H1 (cell line): Measurements from ENCODE around the gene ATP5ME. TPM values are rescaled to one million over a fixed set of nuclear protein-coding genes. Genes with fewer than 3 reads are reported as not detected.
A peak's percentile ranks its signal among the peaks of the same experiment; 100 is the strongest.

ENCODE experiments used
- CTCF ChIA-PET: fragments of 300-600 bp; sonication (Branson Sonifier 250); formaldehyde crosslinking; loops from one replicate; lab custom pipeline; 2021; ENCODE audit not compliant: partially characterized antibody; lab: Charles Lee
- POLR2A ChIA-PET: fragments of 300-600 bp; sonication (Branson Sonifier 250); formaldehyde crosslinking; loops from one replicate; lab custom pipeline; 2021; ENCODE audit warnings: inconsistent platforms; ENCODE audit not compliant: partially characterized antibody; lab: Charles Lee
- DNase-seq, 2 experiments: peaks; one replicate each; pipeline versions ENCODE4 v3.0.0 to v3.0.0-alpha.2; 2010 to 2022; ENCODE audit warnings: low spot score in 2 of 2, low read depth in 1 of 2, mixed read lengths in 1 of 2
- FAIRE-seq: peaks from 2 replicates; lab custom pipeline; 2011; peaks lifted over from hg19 to GRCh38; lab: Jason Lieb, UNC
- H2AFZ ChIP-seq: 2 replicates; pipeline ENCODE4 v1.8.1; 2012; ENCODE audit warnings: low read length, inconsistent platforms
- H2AK5ac ChIP-seq: 2 replicates; pipeline ENCODE4 v1.6.1; 2013; ENCODE audit warnings: low read depth, low read length
- H2BK120ac ChIP-seq: replicated peaks from 2 replicates; pipeline ENCODE3; 2013; ENCODE audit warnings: low read depth, low read length, inconsistent platforms
- H2BK12ac ChIP-seq: 2 replicates; pipeline ENCODE4 v1.6.1; 2013; ENCODE audit warnings: low read depth, low read length
- H2BK15ac ChIP-seq: 2 replicates; pipeline ENCODE4 v1.6.1; 2013; ENCODE audit warnings: low read length
- H2BK20ac ChIP-seq: 2 replicates; pipeline ENCODE4 v1.6.1; 2013; ENCODE audit warnings: low read length
- H2BK5ac ChIP-seq: 2 replicates; pipeline ENCODE4 v1.6.1; 2013; ENCODE audit warnings: low read depth, low read length
- H3K14ac ChIP-seq: 2 replicates; pipeline ENCODE4 v1.6.1; 2013; ENCODE audit warnings: inconsistent platforms; ENCODE audit not compliant: insufficient read length
- H3K18ac ChIP-seq: 2 replicates; pipeline ENCODE4 v1.6.1; 2013; ENCODE audit warnings: low read length; ENCODE audit errors: extremely low read depth
- H3K23ac ChIP-seq: 2 replicates; pipeline ENCODE4 v1.6.1; 2013; ENCODE audit warnings: inconsistent platforms; ENCODE audit not compliant: insufficient read length
- H3K23me2 ChIP-seq: 2 replicates; pipeline ENCODE4 v1.6.1; 2013; ENCODE audit warnings: low read depth, low read length
- H3K27ac ChIP-seq: 2 replicates; pipeline ENCODE4 v1.6.1; 2011; ENCODE audit warnings: low read depth, low read length, inconsistent platforms
- H3K27me3 ChIP-seq, 4 experiments: replicated peaks in 1 of 4; 1 replicate in 1 of 4; 2 replicates in 3 of 4; pipeline versions ENCODE4 v1.6.1 to v1.8.1; 2011 to 2013; ENCODE audit warnings: low read length in 3 of 4, mild to moderate bottlenecking in 3 of 4, inconsistent platforms in 2 of 4, mixed read lengths in 2 of 4, moderate library complexity in 1 of 4; ENCODE audit not compliant: control insufficient read depth in 3 of 4, insufficient read depth in 3 of 4; ENCODE audit errors: extremely low read depth in 1 of 4
- H3K36me3 ChIP-seq, 4 experiments: 2 replicates each; pipeline versions ENCODE4 v1.6.1 to v1.8.1; 2011 to 2013; ENCODE audit warnings: mild to moderate bottlenecking in 4 of 4, low read length in 3 of 4, moderate library complexity in 2 of 4, control low read depth in 1 of 4, inconsistent platforms in 1 of 4; ENCODE audit not compliant: insufficient read depth in 4 of 4, control insufficient read depth in 2 of 4
- H3K4ac ChIP-seq: replicated peaks from 2 replicates; pipeline ENCODE3; 2013; ENCODE audit warnings: low read length, low read depth, mixed read lengths, inconsistent platforms; ENCODE audit not compliant: insufficient read length
- H3K4me1 ChIP-seq, 4 experiments: replicated peaks in 1 of 4; 1 replicate in 1 of 4; 2 replicates in 3 of 4; pipeline versions ENCODE4 v1.6.1 to v1.8.1; 2011 to 2013; ENCODE audit warnings: low read length in 3 of 4, inconsistent platforms in 2 of 4, mixed read lengths in 1 of 4; ENCODE audit not compliant: insufficient read depth in 4 of 4, control insufficient read depth in 3 of 4
- H3K4me2 ChIP-seq, 2 experiments: 2 replicates each; pipeline versions ENCODE4 v1.6.1 to v1.8.1; 2011 to 2013; ENCODE audit warnings: low read depth in 2 of 2, low read length in 2 of 2, control low read depth in 1 of 2, inconsistent platforms in 1 of 2, mild to moderate bottlenecking in 1 of 2; ENCODE audit not compliant: insufficient read depth in 1 of 2
- H3K4me3 ChIP-seq, 4 experiments: fragments of 200-600, 300-600 bp in 1 of 4; sonication (generic), shearing (Covaris generic), sonication (Bioruptor Twin) in 1 of 4; 2 replicates each; pipeline versions ENCODE4 v1.5.1 to v1.8.1; 2011 to 2016; ENCODE audit warnings: low read length in 4 of 4, low read depth in 3 of 4, control low read depth in 2 of 4, inconsistent platforms in 2 of 4, mild to moderate bottlenecking in 2 of 4, mixed read lengths in 1 of 4, moderate library complexity in 1 of 4; ENCODE audit not compliant: insufficient read depth in 2 of 4; ENCODE audit errors: extremely low read depth in 1 of 4
- H3K56ac ChIP-seq: replicated peaks from 2 replicates; pipeline ENCODE3; 2013; ENCODE audit warnings: low read depth, mild to moderate bottlenecking, mixed read lengths, low read length, inconsistent platforms; ENCODE audit not compliant: insufficient read length
- H3K79me1 ChIP-seq: 2 replicates; pipeline ENCODE4 v1.6.1; 2013; ENCODE audit warnings: low read depth, low read length, control low read depth
- H3K79me2 ChIP-seq, 2 experiments: 2 replicates each; pipeline versions ENCODE4 v1.6.1 to v1.8.1; 2012 to 2013; ENCODE audit warnings: low read length in 2 of 2, mild to moderate bottlenecking in 2 of 2, inconsistent platforms in 1 of 2; ENCODE audit not compliant: insufficient read depth in 2 of 2, control insufficient read depth in 1 of 2
- H3K9ac ChIP-seq, 4 experiments: replicated peaks in 1 of 4; 1 replicate in 1 of 4; 2 replicates in 3 of 4; pipeline versions ENCODE4 v1.6.1 to v1.8.1; 2011 to 2013; ENCODE audit warnings: low read depth in 3 of 4, low read length in 3 of 4, control low read depth in 2 of 4, mild to moderate bottlenecking in 2 of 4, moderate library complexity in 2 of 4, inconsistent platforms in 1 of 4; ENCODE audit errors: extremely low read depth in 1 of 4
- H3K9me3 ChIP-seq, 2 experiments: 2 replicates each; pipeline versions ENCODE4 v1.6.1 to v1.8.1; 2012 to 2013; ENCODE audit warnings: mild to moderate bottlenecking in 2 of 2, moderate library complexity in 2 of 2, control low read depth in 1 of 2, inconsistent platforms in 1 of 2, low read depth in 1 of 2, low read length in 1 of 2, mixed read lengths in 1 of 2; ENCODE audit not compliant: insufficient read depth in 2 of 2
- H4K20me1 ChIP-seq, 2 experiments: replicated peaks in 1 of 2; 2 replicates each; pipeline versions ENCODE3 to v1.8.1; 2011 to 2013; ENCODE audit warnings: inconsistent platforms in 2 of 2, low read length in 2 of 2, mild to moderate bottlenecking in 1 of 2; ENCODE audit not compliant: insufficient read depth in 2 of 2, control insufficient read depth in 1 of 2
- H4K5ac ChIP-seq: 2 replicates; pipeline ENCODE4 v1.6.1; 2013; ENCODE audit warnings: low read length, low read depth, mixed read lengths, inconsistent platforms; ENCODE audit not compliant: insufficient read length
- H4K8ac ChIP-seq: 2 replicates; pipeline ENCODE4 v1.8.0; 2013; ENCODE audit warnings: mild to moderate bottlenecking, moderate library complexity, low read length, inconsistent platforms; ENCODE audit not compliant: insufficient read depth; ENCODE audit errors: extremely low read depth
- H4K91ac ChIP-seq: replicated peaks from 2 replicates; pipeline ENCODE3; 2013; ENCODE audit warnings: low read length, mixed read lengths, inconsistent platforms; ENCODE audit not compliant: insufficient read length
- CEBPB ChIP-seq: IDR thresholded peaks from 2 replicates; pipeline ENCODE4 v1.6.1; 2012; ENCODE audit warnings: low read depth, low read length
- CHD2 ChIP-seq: IDR thresholded peaks from 2 replicates; pipeline ENCODE4 v1.6.1; 2012; ENCODE audit warnings: low read length, improper control_type of control experiment
- POU5F1 ChIP-seq: IDR thresholded peaks from 2 replicates; pipeline ENCODE4 v1.6.1; 2011; ENCODE audit warnings: low read depth, mild to moderate bottlenecking, low read length, moderate library complexity
- RBBP5 ChIP-seq: IDR thresholded peaks from 2 replicates; pipeline ENCODE4 v1.7.1; 2012; ENCODE audit warnings: low read depth, mild to moderate bottlenecking, inconsistent platforms, low read length, moderate library complexity, borderline replicate concordance
- SIN3A ChIP-seq, 2 experiments: IDR thresholded peaks in 1 of 2; conservative IDR thresholded peaks in 1 of 2; 2 replicates each; pipeline ENCODE4 v1.6.1; 2011 to 2012; ENCODE audit warnings: low read length in 2 of 2, improper control_type of control experiment in 1 of 2, low read depth in 1 of 2, mild to moderate bottlenecking in 1 of 2
- SIRT6 ChIP-seq: IDR thresholded peaks from one replicate; pipeline ENCODE4 v1.7.1; 2012; ENCODE audit warnings: low read length, inconsistent platforms
- SP1 ChIP-seq: IDR thresholded peaks from 2 replicates; pipeline ENCODE4 v1.6.1; 2011; ENCODE audit warnings: low read depth, low read length
- SP2 ChIP-seq: IDR thresholded peaks from 2 replicates; pipeline ENCODE4 v1.6.1; 2012; ENCODE audit warnings: mild to moderate bottlenecking, low read length, inconsistent platforms
- TAF1 ChIP-seq: IDR thresholded peaks from 2 replicates; pipeline ENCODE4 v1.6.1; 2011; ENCODE audit warnings: mild to moderate bottlenecking, low read depth, low read length
- TAF7 ChIP-seq: optimal IDR thresholded peaks from 2 replicates; pipeline ENCODE3; 2011; ENCODE audit warnings: low read depth, mild to moderate bottlenecking, inconsistent platforms, low read length, moderate library complexity, borderline replicate concordance
- TCF12 ChIP-seq: IDR thresholded peaks from 2 replicates; pipeline ENCODE4 v1.6.1; 2011; ENCODE audit warnings: low read depth, mild to moderate bottlenecking, low read length
- WGBS, 2 experiments: shearing (Covaris generic) in 1 of 2; methylation state at CpG; one replicate each; pipeline versions ENCODE4 v1.1.6 to v1.1.7; 2013 to 2015; ENCODE audit warnings: low lambda C conversion rate in 2 of 2, mixed read lengths in 2 of 2, inconsistent platforms in 1 of 2, low coverage in 1 of 2, missing lambda C conversion rate in 1 of 2; ENCODE audit not compliant: insufficient replicate concordance in 2 of 2, insufficient coverage in 1 of 2, insufficient read length in 1 of 2; ENCODE audit errors: extremely low coverage in 1 of 2, missing lambda C conversion rate in 1 of 2; 5-methylcytosine and 5-hydroxymethylcytosine counted together
- polyA plus RNA-seq, 7 experiments: library from polyadenylated mRNA; depleted of rRNA in 3 of 7; stranded (reverse) in 5 of 7; unstranded in 2 of 7; fragments of >200 nt in 5 of 7; fragments of 200-250 nt in 2 of 7; gene quantifications; 1 replicate in 5 of 7; 2 replicates in 1 of 7; 4 replicates in 1 of 7; pipeline versions ENCODE4 v1.2.1 to v1.2.3, GENCODE V29; 2011 to 2013; ENCODE audit warnings: missing spikeins in 2 of 7, mixed read lengths in 2 of 7
- total RNA-seq: library from RNA; stranded (reverse); fragmentation: NEBNext Ultra II Directional; extraction: Animal tissue kit (Norgen Biotek cat#: 25700); gene quantifications from 2 replicates; pipeline ENCODE4 v1.2.1, GENCODE V29; 2021

Gene ATP5ME
- total and polyA plus RNA-seq, 2 of the 8 experiments (the other 6 are each of a cell fraction or from before 2014, with no cell fraction given), result 375 to 450 TPM

DNA sequence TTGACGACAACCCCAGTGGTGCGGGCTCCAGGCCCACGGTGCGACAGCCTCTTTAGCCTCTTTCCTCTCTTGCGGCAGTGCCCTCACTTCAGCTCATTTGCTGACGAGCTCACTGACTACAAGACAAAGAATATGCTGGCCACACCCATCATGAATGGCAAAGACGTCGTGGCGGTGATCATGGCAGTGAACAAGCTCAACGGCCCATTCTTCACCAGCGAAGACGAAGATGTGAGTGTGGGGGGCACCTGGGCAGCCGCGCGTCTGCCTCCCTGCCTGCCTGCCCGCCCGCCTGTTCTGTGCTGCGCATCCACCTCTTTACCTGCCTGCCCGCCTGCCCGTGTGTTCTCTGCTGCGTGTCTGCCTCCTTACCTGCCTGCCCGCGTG is 39.5 kb downstream of the ATP5ME start:
- H2BK120ac ChIP-seq, result no peak overlapping the region
- no peak overlapping the region for H2BK5ac ChIP-seq
- no peak overlapping the region for H3K4me3 ChIP-seq
- no peak overlapping the region for H3K4ac ChIP-seq
- H4K91ac ChIP-seq, result no peak overlapping the region
- TF ChIP-seq SP2, result no peak
- TF ChIP-seq TAF7, result no peak
- TF ChIP-seq POU5F1, result no peak
- TF ChIP-seq SIN3A (conservative IDR thresholded peaks at IDR 0.05 in 1 of 2, IDR thresholded peaks at IDR 0.05 in 1 of 2; ENCODE audit: low read depth in 1 of 2, low read length in 2 of 2), result no peak
- no peak for TF ChIP-seq CHD2
- TF ChIP-seq RBBP5, result no peak
- TF ChIP-seq CEBPB, result no peak
- TF ChIP-seq SP1, result no peak
- no peak for TF ChIP-seq TCF12
- TF ChIP-seq SIRT6, result no peak
- TF ChIP-seq TAF1, result no peak
- no peak overlapping the region for H2AFZ ChIP-seq
- FAIRE-seq (no peak), DNase-seq (no peak)
- no peak overlapping the region for H3K23ac ChIP-seq
- H2BK15ac ChIP-seq, result no peak overlapping the region
- H2BK12ac ChIP-seq, result no peak overlapping the region
- no peaks in the 10 kb centered on the region for H3K79me2 ChIP-seq
- no peak overlapping the region for H3K9ac ChIP-seq
- H3K23me2 ChIP-seq, result no peaks in the 10 kb centered on the region
- no peak overlapping the region for H3K4me2 ChIP-seq
- H3K56ac ChIP-seq, result no peak overlapping the region
- no peaks in the 10 kb centered on the region for H3K36me3 ChIP-seq
- H4K20me1 ChIP-seq, result peaks cover 0 to 2% of the 10 kb centered on the region in 2 experiments
- no peak overlapping the region for H3K14ac ChIP-seq
- H4K5ac ChIP-seq, result no peak overlapping the region
- ChIA-PET POLR2A (no interaction called here), CTCF (interaction anchor here (0.8 to 1.1 kb wide), 4 partner anchors 25 to 95 kb away, joined by 3 to 4 read pairs (median 3); no protein-coding TSS in a partner anchor)
- no peak overlapping the region for H3K27ac ChIP-seq
- 89% methylated on average over 22 of the region's 23 CpGs; no CpG with 5 or more reads in 1 of the 2 experiments for WGBS, 2 experiments
- H3K18ac ChIP-seq, result no peak overlapping the region
- no peak overlapping the region for H2BK20ac ChIP-seq
- no peaks in the 10 kb centered on the region for H3K79me1 ChIP-seq
- H2AK5ac ChIP-seq, result no peak overlapping the region
- peak overlapping the region; percentile 51; the same call in 1 of the 2 replicates for H4K8ac ChIP-seq
- no peaks in the 10 kb centered on the region for H3K4me1 ChIP-seq
- H3K27me3 ChIP-seq, result no peaks in the 10 kb centered on the region; a peak in 1 of 7 replicates
- H3K9me3 ChIP-seq, result peaks cover 10 to 11% of the 10 kb centered on the region in 2 experiments; a peak in 3 of 4 replicates
